ENCODE results near the gene SLC34A3.

Gene SLC34A3

GRCh38 chr9:137278721-137279711 is 48.3 kb downstream of the SLC34A3 start:
- no peak for DNase-seq

- no peak for DNase-seq
Observed at GRCh38 chr9:137279741-137280473, 49.2 kb downstream of the SLC34A3 start.

GRCh38 chr9:137280474-137281344 is 50.0 kb downstream of the SLC34A3 start:
- no peak for DNase-seq

- no peak for DNase-seq
Observed at GRCh38 chr9:137281345-137282116, 50.8 kb downstream of the SLC34A3 start.

Measured in NCI-H748 treated with DMSO at 0.1 percent for 48 hours (cell line).